EH (cell line): ENCODE measurements around the gene TXNRD2.

Experiments used
- DNase-seq: peaks from one replicate; pipeline ENCODE4 v3.0.0-alpha.2; 2015; ENCODE audit warnings: low read depth

Gene TXNRD2

GRCh38 chr22:19862619-19863246, 78.9 kb downstream of the TXNRD2 start:
- DNase-seq, result no peak

GRCh38 chr22:19859861-19860510, 81.6 kb downstream of the TXNRD2 start:
- no peak for DNase-seq

- no peak for DNase-seq
Measured at GRCh38 chr22:19857382-19857781, 84.2 kb downstream of the TXNRD2 start.

- DNase-seq, result peak; percentile 62
Measured at GRCh38 chr22:19855504-19856409, 85.9 kb downstream of the TXNRD2 start.

GRCh38 chr22:19854778-19855503, 86.7 kb downstream of the TXNRD2 start, which contains the start of the genes GNB1L and RTL10:
Gene GNB1L (minus strand): TSS chr22:19854874. CDS start chr22:19821355, 33,519 bp downstream.
Gene RTL10 (minus strand): TSS chr22:19854874. CDS start chr22:19852261, 2,613 bp downstream.
- DNase-seq, result peak; percentile 95

GRCh38 chr22:19853879-19854777, 87.5 kb downstream of the TXNRD2 start:
- DNase-seq, result no peak

GRCh38 chr22:19853058-19853878, 88.3 kb downstream of the TXNRD2 start:
- no peak for DNase-seq

- no peak for DNase-seq
Measured at GRCh38 chr22:19852177-19852781, 89.3 kb downstream of the TXNRD2 start.

- DNase-seq, result no peak
Measured at GRCh38 chr22:19851291-19852176, 90.1 kb downstream of the TXNRD2 start.

GRCh38 chr22:19850763-19851109, 90.9 kb downstream of the TXNRD2 start:
- no peak for DNase-seq

GRCh38 chr22:19849835-19850762, 91.5 kb downstream of the TXNRD2 start:
- DNase-seq, result no peak

GRCh38 chr22:19848298-19849224, 93.1 kb downstream of the TXNRD2 start:
- DNase-seq, result peak; percentile 55

GRCh38 chr22:19847345-19847632, 94.3 kb downstream of the TXNRD2 start:
- DNase-seq, result no peak

- DNase-seq, result no peak
Measured at GRCh38 chr22:19846620-19847344, 94.8 kb downstream of the TXNRD2 start.

- peak; percentile 19 for DNase-seq
Measured at GRCh38 chr22:19845054-19845722, 96.4 kb downstream of the TXNRD2 start.
